Lower leg skin (tissue), 3 donors: ENCODE data around the gene INHBB.

ENCODE experiments used
- POLR2A ChIP-seq, 2 donors: fragments of 450-650 bp; IDR thresholded peaks; one replicate each; pipeline ENCODE4 v1.6.1; 2016 to 2017; ENCODE audit warnings: antibody characterized with exemption in 2 of 2, mild to moderate bottlenecking in 1 of 2, moderate library complexity in 1 of 2
- TF ChIP-seq, protein P1 (sequence below), 3 donors: fragments of 450-650 bp; IDR thresholded peaks; one replicate each; pipeline ENCODE4 v1.5.1; 2016; ENCODE audit warnings: antibody characterized with exemption in 3 of 3, mild to moderate bottlenecking in 3 of 3, moderate library complexity in 2 of 3

DNA sequence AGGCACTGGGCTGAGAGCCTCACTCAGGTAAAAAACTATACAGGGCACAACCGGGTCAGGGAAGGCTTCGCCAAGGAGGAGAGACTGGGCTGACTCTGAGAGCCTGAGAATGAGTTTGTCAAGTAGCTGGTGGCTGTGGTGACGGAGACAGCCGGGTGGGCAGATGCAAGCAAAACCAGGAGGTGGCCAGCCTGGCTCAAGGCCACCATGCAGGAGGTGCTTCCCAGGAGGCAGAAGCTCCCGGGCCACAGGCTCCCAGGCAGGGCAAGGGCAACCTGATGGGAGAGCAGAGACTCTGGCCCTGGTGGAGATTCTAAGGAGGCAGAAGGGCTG lies 2.9 kb upstream of the INHBB start:
- TF ChIP-seq, protein P1, sequence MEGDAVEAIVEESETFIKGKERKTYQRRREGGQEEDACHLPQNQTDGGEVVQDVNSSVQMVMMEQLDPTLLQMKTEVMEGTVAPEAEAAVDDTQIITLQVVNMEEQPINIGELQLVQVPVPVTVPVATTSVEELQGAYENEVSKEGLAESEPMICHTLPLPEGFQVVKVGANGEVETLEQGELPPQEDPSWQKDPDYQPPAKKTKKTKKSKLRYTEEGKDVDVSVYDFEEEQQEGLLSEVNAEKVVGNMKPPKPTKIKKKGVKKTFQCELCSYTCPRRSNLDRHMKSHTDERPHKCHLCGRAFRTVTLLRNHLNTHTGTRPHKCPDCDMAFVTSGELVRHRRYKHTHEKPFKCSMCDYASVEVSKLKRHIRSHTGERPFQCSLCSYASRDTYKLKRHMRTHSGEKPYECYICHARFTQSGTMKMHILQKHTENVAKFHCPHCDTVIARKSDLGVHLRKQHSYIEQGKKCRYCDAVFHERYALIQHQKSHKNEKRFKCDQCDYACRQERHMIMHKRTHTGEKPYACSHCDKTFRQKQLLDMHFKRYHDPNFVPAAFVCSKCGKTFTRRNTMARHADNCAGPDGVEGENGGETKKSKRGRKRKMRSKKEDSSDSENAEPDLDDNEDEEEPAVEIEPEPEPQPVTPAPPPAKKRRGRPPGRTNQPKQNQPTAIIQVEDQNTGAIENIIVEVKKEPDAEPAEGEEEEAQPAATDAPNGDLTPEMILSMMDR (IDR thresholded peaks at IDR 0.05): no peak
- TF ChIP-seq POLR2A (IDR thresholded peaks at IDR 0.05): no peak
